ENCODE data around the gene RRP8. TPM values are rescaled to one million over a fixed set of nuclear protein-coding genes. Genes with fewer than 3 reads are reported as not detected.

The RRP8 gene
- total and polyA plus RNA-seq, 10 of the 15 experiments (the other 5 are each of a cell fraction or from before 2014, with no cell fraction given), result 4.7 to 51.2 (median 23.9) TPM

GRCh38 chr11:6634534-6634933 lies 31.1 kb upstream of the RRP8 start (continued):
- TF ChIP-seq ZNF592 (IDR thresholded peaks at IDR 0.05), result no peak

- Histone ChIP-seq H3K4me1 (ENCODE audit: control insufficient read depth, insufficient read depth, low read length) (no peaks in the 10 kb centered on the region), H3K27me3 (replicated peaks in 1 of 2; ENCODE audit: control insufficient read depth in 2 of 2, insufficient read depth in 2 of 2, low read length in 1 of 2) (no peaks in the 10 kb centered on the region), H3K4me2 (ENCODE audit: control insufficient read depth, insufficient read depth) (no peak overlapping the region), H3K36me3 (ENCODE audit: control insufficient read depth in 2 of 2, insufficient read depth in 2 of 2, low read length in 1 of 2) (no peaks in the 10 kb centered on the region), H3K27ac (ENCODE audit: control insufficient read depth, insufficient read depth) (no peak overlapping the region), H4K20me1 (ENCODE audit: control insufficient read depth, insufficient read depth) (no peaks in the 10 kb centered on the region), H3K9ac (ENCODE audit: control insufficient read depth, insufficient read depth, low read length) (no peak overlapping the region), H3K4me3 (no peak overlapping the region), H2AFZ (ENCODE audit: control insufficient read depth, low read depth, low read length) (no peak overlapping the region), H3K79me2 (ENCODE audit: control insufficient read depth, insufficient read depth, low read length) (no peaks in the 10 kb centered on the region), H3K9me3 (replicated peaks; ENCODE audit: control insufficient read depth, insufficient read depth, low read length) (no peaks in the 10 kb centered on the region)
- SMC1A ChIA-PET (ENCODE audit: uncharacterized antibody, unreplicated experiment), result interaction anchor here (1.5 kb wide), 1 partner anchor 15 kb away, joined by 4 read pairs; no protein-coding TSS in a partner anchor
- RAD21 ChIA-PET (ENCODE audit: unreplicated experiment), result no interaction called here
- intact Hi-C loops (cut with micrococcal nuclease; ENCODE audit: unreplicated experiment), result no loop called here
- CTCF ChIA-PET, result no interaction called here
- FAIRE-seq, result no peak
- in situ Hi-C loops (cut with MboI), result no loop called here
- ATAC-seq, result no peak
- no TSS peak for BruUV-seq (replicated peaks)
- no peak for DNase-seq (ENCODE audit: low read depth, low spot score)
- TF ChIP-seq ZNF592 (IDR thresholded peaks at IDR 0.05), result no peak
- TF ChIP-seq IKZF1 (conservative IDR thresholded peaks at IDR 0.05), result no peak
- no peak for TF ChIP-seq SMC3 (IDR thresholded peaks at IDR 0.05; ENCODE audit: borderline replicate concordance, low read length)
- no peak for TF ChIP-seq SIN3A (IDR thresholded peaks at IDR 0.05; ENCODE audit: low read depth, low read length)
- TF ChIP-seq ZNF217 (IDR thresholded peaks at IDR 0.05), result no peak
- TF ChIP-seq MTA2 (IDR thresholded peaks at IDR 0.05; ENCODE audit: low read depth), result no peak
- no peak for TF ChIP-seq PAX5 (IDR thresholded peaks at IDR 0.05; ENCODE audit: borderline replicate concordance, low read depth, low read length)
- no peak for TF ChIP-seq ZNF24 (IDR thresholded peaks at IDR 0.05)
- no peak for TF ChIP-seq MYC (IDR thresholded peaks at IDR 0.05; ENCODE audit: insufficient read depth, insufficient read length, insufficient replicate concordance, low read length, severe bottlenecking)
- POLR2A ChIA-PET, result interaction anchor here (0.7 to 1.4 kb wide), 2 partner anchors 13 to 50 kb away, joined by 3 to 4 read pairs; partner anchors contain the start of gene MRPL17
- WGBS (ENCODE audit: insufficient coverage, insufficient replicate concordance, low lambda C conversion rate, missing lambda C conversion rate), result 59% methylated on average over 16 of the region's 16 CpGs
Observed at GRCh38 chr11:6633422-6634408, 30.3 kb upstream of the RRP8 start.

All from GM12878 (cell line).